Measurements from ENCODE around the gene MRPL24. TPM values are rescaled to one million over a fixed set of nuclear protein-coding genes. Genes with fewer than 3 reads are reported as not detected.

MRPL24 gene
- total and polyA plus RNA-seq, 2 of the 8 experiments (the other 6 are each of a cell fraction or from before 2014, with no cell fraction given) = 29.7 to 35.2 TPM

DNA sequence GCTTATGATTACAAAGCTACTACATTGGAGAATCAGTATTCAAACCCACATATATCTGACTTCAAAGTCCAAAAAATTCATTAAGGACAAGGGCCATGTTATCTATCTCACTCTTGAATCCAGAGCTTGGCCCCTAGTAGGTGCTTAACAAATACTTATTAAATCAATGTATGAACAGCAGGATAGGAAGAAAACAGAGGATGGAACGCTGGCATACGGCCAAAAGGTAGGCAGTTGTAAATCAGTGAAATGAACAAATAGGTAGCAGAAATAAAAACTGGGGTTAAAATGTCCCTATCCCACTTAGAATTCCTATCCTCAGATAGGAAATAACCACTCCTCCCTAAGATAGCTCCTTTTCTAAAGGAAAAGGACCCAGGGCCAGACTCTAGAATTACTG is 2.0 kb downstream of the MRPL24 start:
- Histone ChIP-seq H3K56ac (replicated peaks; ENCODE audit: insufficient read length, low read depth, low read length) (no peak overlapping the region), H3K9me3 (ENCODE audit: insufficient read depth in 2 of 2, low read depth in 1 of 2, low read length in 1 of 2) (no peaks in the 10 kb centered on the region), H4K8ac (ENCODE audit: extremely low read depth, insufficient read depth, low read length) (no peak overlapping the region), H2BK12ac (ENCODE audit: low read depth, low read length) (no peak overlapping the region), H2AFZ (ENCODE audit: low read length) (no peak overlapping the region), H3K36me3 (ENCODE audit: control insufficient read depth in 2 of 4, insufficient read depth in 4 of 4, low read length in 3 of 4) (peaks cover 9 to 30% (median 12%) of the 10 kb centered on the region in 4 experiments; a peak in 7 of 8 replicates), H4K5ac (ENCODE audit: insufficient read length, low read depth, low read length) (no peak overlapping the region), H3K27me3 (replicated peaks in 1 of 4; ENCODE audit: control insufficient read depth in 3 of 4, extremely low read depth in 1 of 4, insufficient read depth in 3 of 4, low read length in 3 of 4) (no peaks in the 10 kb centered on the region), H3K27ac (ENCODE audit: low read depth, low read length) (no peak overlapping the region), H4K20me1 (replicated peaks in 1 of 2; ENCODE audit: control insufficient read depth in 1 of 2, insufficient read depth in 2 of 2, low read length in 2 of 2) (no peaks in the 10 kb centered on the region), H4K91ac (replicated peaks; ENCODE audit: insufficient read length, low read length) (no peak overlapping the region), H3K23ac (ENCODE audit: insufficient read length) (no peak overlapping the region), H2AK5ac (ENCODE audit: low read depth, low read length) (no peak overlapping the region), H3K23me2 (ENCODE audit: low read depth, low read length) (peaks cover 2% of the 10 kb centered on the region; the same call in 1 of the 2 replicates), H3K14ac (ENCODE audit: insufficient read length) (no peak overlapping the region), H3K4me2 (ENCODE audit: insufficient read depth in 1 of 2, low read depth in 2 of 2, low read length in 2 of 2) (no peak overlapping the region), H3K4me3 (ENCODE audit: extremely low read depth in 1 of 4, insufficient read depth in 2 of 4, low read depth in 3 of 4, low read length in 4 of 4) (no peak overlapping the region), H3K4ac (replicated peaks; ENCODE audit: insufficient read length, low read depth, low read length) (no peak overlapping the region), H2BK15ac (ENCODE audit: low read length) (no peak overlapping the region), H3K79me1 (ENCODE audit: low read depth, low read length) (no peaks in the 10 kb centered on the region), H3K18ac (ENCODE audit: extremely low read depth, low read length) (no peak overlapping the region), H3K79me2 (ENCODE audit: control insufficient read depth in 1 of 2, insufficient read depth in 2 of 2, low read length in 2 of 2) (peaks cover 0 to 5% of the 10 kb centered on the region in 2 experiments; a peak in 1 of 4 replicates), H3K9ac (replicated peaks in 1 of 4; ENCODE audit: extremely low read depth in 1 of 4, low read depth in 3 of 4, low read length in 3 of 4) (no peak overlapping the region), H2BK5ac (ENCODE audit: low read depth, low read length) (no peak overlapping the region), H3K4me1 (replicated peaks in 1 of 4; ENCODE audit: control insufficient read depth in 3 of 4, insufficient read depth in 4 of 4, low read length in 3 of 4) (peaks cover 0 to 3% (median 1%) of the 10 kb centered on the region in 4 experiments; a peak in 3 of 7 replicates), H2BK20ac (ENCODE audit: low read length) (no peak overlapping the region), H2BK120ac (replicated peaks; ENCODE audit: low read depth, low read length) (no peak overlapping the region)
- ChIA-PET CTCF (ENCODE audit: partially characterized antibody) (interaction anchor here (1.2 to 4.0 kb wide), 4 partner anchors 8 to 50 kb away, joined by 6 to 18 read pairs (median 12); partner anchors contain the start of genes CRABP2 and METTL25B), POLR2A (ENCODE audit: partially characterized antibody) (interaction anchor here (1.0 to 10.7 kb wide), 6 partner anchors 8 to 34 kb away, joined by 3 to 214 read pairs (median 4); partner anchors contain the start of genes CRABP2, ISG20L2, METTL25B and PRCC)
- DNase-seq (ENCODE audit: low read depth in 1 of 2, low spot score in 2 of 2) = no peak
- no peak for FAIRE-seq
- TF ChIP-seq SRF (IDR thresholded peaks at IDR 0.05; ENCODE audit: low read depth, low read length) = no peak
- no peak for TF ChIP-seq SP1 (IDR thresholded peaks at IDR 0.05; ENCODE audit: low read depth, low read length)
- no peak for TF ChIP-seq CBX5 (IDR thresholded peaks at IDR 0.05; ENCODE audit: low read depth, low read length)
- TF ChIP-seq CBX8 (IDR thresholded peaks at IDR 0.05; ENCODE audit: borderline replicate concordance, low read depth, low read length) = no peak
- TF ChIP-seq, protein P1, sequence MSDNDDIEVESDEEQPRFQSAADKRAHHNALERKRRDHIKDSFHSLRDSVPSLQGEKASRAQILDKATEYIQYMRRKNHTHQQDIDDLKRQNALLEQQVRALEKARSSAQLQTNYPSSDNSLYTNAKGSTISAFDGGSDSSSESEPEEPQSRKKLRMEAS (IDR thresholded peaks at IDR 0.05) = no peak
- 98% methylated on average over 2 of the region's 2 CpGs; no CpG with 5 or more reads in 1 of the 2 experiments for WGBS, 2 experiments (ENCODE audit: extremely low coverage in 1 of 2, insufficient coverage in 1 of 2, insufficient read length in 1 of 2, insufficient replicate concordance in 2 of 2, low coverage in 1 of 2, low lambda C conversion rate in 2 of 2, missing lambda C conversion rate in 1 of 2)

Data from H1 (cell line).